Measurements from ENCODE around the gene AUTS2. TPM values are rescaled to one million over a fixed set of nuclear protein-coding genes. Genes with fewer than 3 reads are reported as not detected.

AUTS2 gene
- total RNA-seq, 1 donor from 2014 or later = 125 TPM

GRCh38 chr7:70495033-70495376 lies 896.7 kb downstream of the AUTS2 start:
- Mint-ChIP-seq H3K4me3 (ENCODE audit: low read depth) (no peak overlapping the region), H3K9me3 (ENCODE audit: low read depth) (no peaks in the 10 kb centered on the region), H3K36me3 (ENCODE audit: insufficient read depth) (no peaks in the 10 kb centered on the region), H3K27me3 (no peaks in the 10 kb centered on the region), H3K27ac (no peak overlapping the region), H3K4me1 (ENCODE audit: low read depth) (peaks cover 8% of the 10 kb centered on the region)
- DNase-seq (ENCODE audit: low spot score, unreplicated experiment) = no peak
- no peak for TF ChIP-seq CTCF (IDR thresholded peaks at IDR 0.05; ENCODE audit: unreplicated experiment)

GRCh38 chr7:70497793-70498192 lies 899.5 kb downstream of the AUTS2 start:
- H3K27me3 Mint-ChIP-seq = no peaks in the 10 kb centered on the region
- peaks cover 8% of the 10 kb centered on the region for H3K4me1 Mint-ChIP-seq (ENCODE audit: low read depth)
- DNase-seq (ENCODE audit: low spot score, unreplicated experiment) = no peak
- H3K36me3 Mint-ChIP-seq (ENCODE audit: insufficient read depth) = peaks cover under 1% of the 10 kb centered on the region
- no peaks in the 10 kb centered on the region for H3K9me3 Mint-ChIP-seq (ENCODE audit: low read depth)
- H3K27ac Mint-ChIP-seq = no peak overlapping the region
- H3K4me3 Mint-ChIP-seq (ENCODE audit: low read depth) = no peak overlapping the region
- TF ChIP-seq CTCF (IDR thresholded peaks at IDR 0.05; ENCODE audit: unreplicated experiment) = no peak

- no peak overlapping the region for H3K4me3 Mint-ChIP-seq (ENCODE audit: low read depth)
- no peak for TF ChIP-seq CTCF (IDR thresholded peaks at IDR 0.05; ENCODE audit: unreplicated experiment)
- H3K4me1 Mint-ChIP-seq (ENCODE audit: low read depth) = peaks cover 7% of the 10 kb centered on the region
- H3K27me3 Mint-ChIP-seq = no peaks in the 10 kb centered on the region
- H3K27ac Mint-ChIP-seq = no peak overlapping the region
- DNase-seq (ENCODE audit: low spot score, unreplicated experiment) = no peak
- H3K9me3 Mint-ChIP-seq (ENCODE audit: low read depth) = no peaks in the 10 kb centered on the region
- H3K36me3 Mint-ChIP-seq (ENCODE audit: insufficient read depth) = peaks cover 2% of the 10 kb centered on the region
Measured at GRCh38 chr7:70498232-70498992, 900.1 kb downstream of the AUTS2 start.

- H3K36me3 Mint-ChIP-seq (ENCODE audit: insufficient read depth) = peaks cover 2% of the 10 kb centered on the region
- H3K27ac Mint-ChIP-seq = no peak overlapping the region
- no peak overlapping the region for H3K4me3 Mint-ChIP-seq (ENCODE audit: low read depth)
- H3K27me3 Mint-ChIP-seq = peaks cover 3% of the 10 kb centered on the region
- peaks cover 8% of the 10 kb centered on the region for H3K4me1 Mint-ChIP-seq (ENCODE audit: low read depth)
- no peak for DNase-seq (ENCODE audit: low spot score, unreplicated experiment)
- TF ChIP-seq CTCF (IDR thresholded peaks at IDR 0.05; ENCODE audit: unreplicated experiment) = no peak
- no peaks in the 10 kb centered on the region for H3K9me3 Mint-ChIP-seq (ENCODE audit: low read depth)
Measured at GRCh38 chr7:70500261-70500660, 902.0 kb downstream of the AUTS2 start.

- Mint-ChIP-seq H3K9me3 (ENCODE audit: low read depth) (no peaks in the 10 kb centered on the region), H3K27me3 (peaks cover 3% of the 10 kb centered on the region), H3K4me3 (ENCODE audit: low read depth) (no peak overlapping the region), H3K36me3 (ENCODE audit: insufficient read depth) (peaks cover 2% of the 10 kb centered on the region), H3K27ac (no peak overlapping the region), H3K4me1 (ENCODE audit: low read depth) (peaks cover 13% of the 10 kb centered on the region)
- no peak for DNase-seq (ENCODE audit: low spot score, unreplicated experiment)
- no peak for TF ChIP-seq CTCF (IDR thresholded peaks at IDR 0.05; ENCODE audit: unreplicated experiment)
Measured at GRCh38 chr7:70502117-70502863, 904.0 kb downstream of the AUTS2 start.
